ENCODE results near the gene DEF6.

The DEF6 gene

DNA sequence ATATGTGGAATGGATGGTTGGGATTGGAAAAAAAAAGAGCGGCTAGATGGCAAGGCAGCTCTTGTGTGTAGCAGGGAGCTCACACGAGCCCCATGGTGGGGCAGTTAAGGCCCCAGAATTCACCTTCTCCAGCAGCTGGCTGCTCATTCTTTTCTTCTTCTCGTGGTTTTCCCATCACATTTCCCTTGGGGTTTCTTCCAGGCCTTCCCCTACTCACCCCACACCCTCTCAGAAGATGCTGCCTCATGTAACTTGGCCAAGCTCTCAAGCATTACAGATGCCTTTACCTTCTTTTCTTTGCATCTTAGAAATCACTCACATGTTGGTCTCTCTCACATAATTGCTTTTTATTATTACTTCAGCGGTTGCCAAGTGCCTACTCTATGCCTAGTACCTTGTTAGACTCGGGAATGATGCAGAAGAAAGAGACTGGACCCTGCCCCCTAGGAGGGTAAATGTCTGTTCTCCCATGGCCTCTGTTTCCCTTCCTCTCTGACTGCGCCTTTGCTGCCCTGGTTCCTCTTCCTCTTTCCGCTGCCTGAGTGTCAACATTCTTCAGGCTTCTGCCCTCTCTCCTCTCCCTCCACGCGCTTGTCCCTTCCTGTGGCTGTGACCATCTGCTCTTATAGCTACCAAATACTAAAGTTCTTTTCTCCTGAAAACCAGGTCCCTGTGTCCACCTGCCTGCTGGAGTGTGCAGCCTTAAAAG is 73.3 kb downstream of the DEF6 start:
- H3K9me3 Mint-ChIP-seq, result no peaks in the 10 kb centered on the region
- peak; percentile 14 for DNase-seq
- H3K27ac Mint-ChIP-seq, result peak overlapping the region; percentile 86
- CTCF ChIA-PET, result interaction anchor here (0.7 to 1.3 kb wide), 2 partner anchors 78 to 98 kb away, joined by 3 to 4 read pairs; no protein-coding TSS in a partner anchor
- peaks cover 44% of the 10 kb centered on the region for H3K36me3 Mint-ChIP-seq
- no peak overlapping the region for H3K4me3 Mint-ChIP-seq
- no peaks in the 10 kb centered on the region for H3K27me3 Mint-ChIP-seq
- peaks cover 52% of the 10 kb centered on the region for H3K4me1 Mint-ChIP-seq

Data from activated naive CD4-positive, alpha-beta T cell treated with anti-CD3 and anti-CD28 coated beads, Interleukin-2, amount 10 ng/mL, durations not matched to agents 7 days and 5 days (primary cell).